HUDEP-2 (cell line): ENCODE results near the gene KCNJ8.

Experiments
- DNase-seq, 76 experiments: peaks; one replicate each; lab custom pipeline; 2025; ENCODE audit not compliant: unreplicated experiment in 76 of 76; lab: John Stamatoyannopoulos, UW

The KCNJ8 gene

GRCh38 chr12:21718944-21719650 lies 55.4 kb downstream of the KCNJ8 start:
- DNase-seq: no peak

DNA sequence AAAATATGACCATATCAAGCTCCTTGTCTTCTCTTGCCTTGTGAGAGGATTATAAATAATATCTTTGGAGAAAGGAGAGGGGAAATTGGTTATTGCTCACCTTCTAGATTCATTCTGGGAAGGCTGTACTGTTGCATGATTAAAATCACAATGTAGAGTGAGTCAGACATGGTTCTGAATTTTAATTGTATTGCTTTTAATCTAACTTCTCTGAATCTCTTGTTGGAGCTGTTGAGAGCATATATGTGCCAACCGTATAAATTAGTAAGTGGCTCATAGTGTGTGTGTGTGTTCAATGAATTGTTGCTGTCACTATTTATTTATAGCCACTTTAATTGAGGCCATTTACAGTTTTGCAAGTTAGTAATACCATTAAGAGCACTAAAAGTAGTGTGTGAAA lies 56.1 kb downstream of the KCNJ8 start:
- no peak for DNase-seq

DNA sequence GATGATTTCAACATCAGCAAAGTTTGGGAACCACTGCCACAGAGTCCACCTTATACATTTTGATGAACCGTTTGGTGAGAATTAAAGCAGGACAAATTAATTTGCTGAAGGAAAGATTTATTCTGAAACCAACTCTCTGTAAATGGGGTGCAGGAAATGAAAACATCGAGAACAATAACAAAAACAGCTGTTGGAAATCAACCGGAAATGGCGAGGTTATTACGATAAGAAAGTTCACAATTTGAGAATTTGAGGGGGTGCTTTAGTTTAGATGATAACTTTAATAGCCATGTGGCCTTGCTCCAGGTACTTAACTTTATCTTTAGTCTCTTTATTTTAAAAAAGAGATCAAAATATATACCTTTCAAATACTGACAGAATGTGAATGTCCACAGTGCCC lies 56.7 kb downstream of the KCNJ8 start:
- no peak for DNase-seq

DNA sequence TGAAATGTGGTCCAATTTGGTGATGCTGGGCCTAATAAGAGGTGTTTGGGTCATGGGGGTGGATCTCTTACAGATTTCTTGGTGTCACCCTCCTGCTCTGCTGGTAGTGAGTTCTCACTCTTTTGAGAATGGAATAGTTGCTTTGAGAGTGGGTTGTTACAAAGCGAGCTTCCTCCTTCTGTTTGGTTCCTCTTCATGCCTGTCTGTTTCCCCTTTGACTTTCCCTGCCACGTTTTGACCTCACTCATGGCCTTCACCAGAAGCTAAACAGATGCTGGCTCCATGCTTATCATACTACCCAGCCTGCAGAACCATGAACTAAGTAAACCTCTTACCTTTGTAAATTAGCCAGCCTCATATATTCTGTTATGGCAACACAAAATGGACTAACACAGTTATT lies 59.1 kb downstream of the KCNJ8 start:
- DNase-seq: no peak
